Lower leg skin (tissue), 4 donors: Measurements from ENCODE around the gene CDC16. TPM values are rescaled to one million over a fixed set of nuclear protein-coding genes. Genes with fewer than 3 reads are reported as not detected.

Experiments used
- DNase-seq, 2 donors: peaks; one replicate each; pipeline ENCODE4 v3.0.0-alpha.2; 2019; ENCODE audit warnings: low spot score in 2 of 2
- H3K4me3 ChIP-seq: fragments of 200-600 bp; sonication (generic); 2 replicates; pipeline ENCODE4 v1.5.1; 2017; ENCODE audit warnings: mild to moderate bottlenecking, low read depth; ENCODE audit not compliant: poor library complexity, severe bottlenecking
- CTCF ChIP-seq, 3 donors: fragments of 450-650 bp; IDR thresholded peaks; one replicate each; pipeline ENCODE4 v1.5.1; 2016; ENCODE audit warnings: antibody characterized with exemption in 3 of 3, mild to moderate bottlenecking in 3 of 3, moderate library complexity in 2 of 3
- POLR2A ChIP-seq, 2 donors: fragments of 450-650 bp; IDR thresholded peaks; one replicate each; pipeline ENCODE4 v1.6.1; 2016 to 2017; ENCODE audit warnings: antibody characterized with exemption in 2 of 2, mild to moderate bottlenecking in 1 of 2, moderate library complexity in 1 of 2
- WGBS, 2 donors: methylation state at CpG; one replicate each; pipeline ENCODE4 v1.1.5; 2018; 5-methylcytosine and 5-hydroxymethylcytosine counted together
- intact Hi-C: fragments of 100-400 bp; cut with DNase I; formaldehyde crosslinking; loops from one replicate; pipeline ENCODE4 v1.15.0; 2023; ENCODE audit warnings: low total_unique reads
- total RNA-seq, 4 donors: library from RNA; depleted of rRNA; stranded (reverse); fragments of >200 nt; gene quantifications; one replicate each; pipeline ENCODE4 v1.1.0, GENCODE V29; 2016

The CDC16 gene
- total RNA-seq, 4 donors from 2014 or later, result 39.5 to 85.6 (median 41.4) TPM

- WGBS, 2 donors, result 85 to 86% methylated on average over 4 of the region's 4 CpGs
- H3K4me3 ChIP-seq, result no peak overlapping the region
- TF ChIP-seq CTCF (IDR thresholded peaks at IDR 0.05), result no peak
- TF ChIP-seq POLR2A (IDR thresholded peaks at IDR 0.05), result no peak
- no peak for DNase-seq
- intact Hi-C loops, result no loop called here
These were observed 34.6 kb downstream of the CDC16 start for GRCh38 chr13:114269281-114269770.

GRCh38 chr13:114272977-114273376 is 38.3 kb downstream of the CDC16 start:
- no peak overlapping the region for H3K4me3 ChIP-seq
- intact Hi-C loops, result no loop called here
- DNase-seq, result no peak
- TF ChIP-seq POLR2A (IDR thresholded peaks at IDR 0.05) (no peak), CTCF (IDR thresholded peaks at IDR 0.05) (no peak)
- 81 to 88% methylated on average over 2 of the region's 2 CpGs for WGBS, 2 donors

- TF ChIP-seq POLR2A (IDR thresholded peaks at IDR 0.05), result no peak
- TF ChIP-seq CTCF (IDR thresholded peaks at IDR 0.05), result no peak
- no peak for DNase-seq
- H3K4me3 ChIP-seq, result no peak overlapping the region
- 84 to 90% methylated on average over 7 of the region's 7 CpGs for WGBS, 2 donors
- intact Hi-C loops, result no loop called here
These were observed 40.6 kb downstream of the CDC16 start for GRCh38 chr13:114275304-114275703.

GRCh38 chr13:114279146-114279545 is 44.4 kb downstream of the CDC16 start:
- TF ChIP-seq CTCF (IDR thresholded peaks at IDR 0.05), result no peak
- TF ChIP-seq POLR2A (IDR thresholded peaks at IDR 0.05), result no peak
- H3K4me3 ChIP-seq, result no peak overlapping the region
- WGBS, 2 donors, result 86 to 89% methylated on average over 4 of the region's 4 CpGs
- intact Hi-C loops, result no loop called here
- DNase-seq, result no peak

GRCh38 chr13:114279758-114280355 is 45.2 kb downstream of the CDC16 start:
- TF ChIP-seq CTCF (IDR thresholded peaks at IDR 0.05) (no peak), POLR2A (IDR thresholded peaks at IDR 0.05) (no peak)
- no peak overlapping the region for H3K4me3 ChIP-seq
- WGBS, 2 donors, result 90 to 91% methylated on average over 2 of the region's 2 CpGs
- no peak for DNase-seq
- intact Hi-C loops, result no loop called here
